HG03521 (cell line): Measurements from ENCODE around the gene SPINK2.

Experiments
- ATAC-seq: cut with Tn5 transposase; IDR thresholded peaks from one replicate; pipeline ENCODE4 v1.9.1; 2021; ENCODE audit warnings: mild to moderate bottlenecking, moderate library complexity; ENCODE audit not compliant: unreplicated experiment

Gene SPINK2, protein sequence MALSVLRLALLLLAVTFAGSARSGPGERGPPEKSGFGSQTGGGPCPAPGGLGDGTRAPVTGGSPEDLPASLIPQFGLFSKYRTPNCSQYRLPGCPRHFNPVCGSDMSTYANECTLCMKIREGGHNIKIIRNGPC

DNA sequence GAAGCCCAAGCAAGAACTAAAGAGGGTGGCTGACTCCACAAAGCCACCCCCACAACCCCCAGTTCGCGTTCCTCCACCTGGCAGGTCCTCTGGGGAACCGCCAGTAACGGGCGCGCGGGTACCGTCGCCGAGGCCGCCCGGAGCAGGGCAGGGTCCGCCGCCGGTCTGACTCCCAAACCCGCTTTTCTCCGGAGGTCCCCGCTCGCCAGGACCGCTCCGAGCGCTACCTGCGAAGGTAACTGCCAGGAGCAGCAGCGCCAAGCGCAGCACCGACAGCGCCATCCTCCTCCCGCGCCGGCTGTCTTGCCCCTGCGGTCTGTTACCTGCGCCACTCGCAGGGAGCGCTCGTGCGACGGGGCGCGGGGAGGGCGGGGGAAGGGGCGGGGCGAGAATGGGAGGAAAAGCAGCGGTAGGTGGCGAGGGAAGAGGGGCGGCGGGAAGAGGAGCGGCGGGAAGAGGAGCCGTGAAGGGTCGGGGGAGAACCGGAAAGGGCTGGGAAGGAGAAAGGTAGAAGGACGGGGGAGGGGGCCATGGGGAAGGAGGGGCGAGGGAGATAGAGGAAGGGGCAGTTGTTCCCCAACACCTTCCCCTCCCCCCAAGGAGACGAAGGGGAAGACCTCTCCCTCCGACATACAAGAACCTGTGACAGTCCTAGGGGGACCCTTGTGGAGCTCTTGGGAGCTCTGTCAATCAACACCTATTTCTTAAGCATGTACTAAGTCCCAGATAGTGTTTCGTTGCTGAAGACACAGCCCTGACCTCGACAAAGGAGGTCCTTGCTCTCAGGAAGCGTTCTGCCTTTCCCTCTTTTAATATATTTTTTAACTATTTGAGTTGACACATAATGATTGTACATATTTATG lies at the start of gene SPINK2:
SPINK2 (minus strand) TSS at position 321 of the 863 bp plus-strand sequence; CDS start at position 282, 39 bp downstream.
- no peak for ATAC-seq

DNA sequence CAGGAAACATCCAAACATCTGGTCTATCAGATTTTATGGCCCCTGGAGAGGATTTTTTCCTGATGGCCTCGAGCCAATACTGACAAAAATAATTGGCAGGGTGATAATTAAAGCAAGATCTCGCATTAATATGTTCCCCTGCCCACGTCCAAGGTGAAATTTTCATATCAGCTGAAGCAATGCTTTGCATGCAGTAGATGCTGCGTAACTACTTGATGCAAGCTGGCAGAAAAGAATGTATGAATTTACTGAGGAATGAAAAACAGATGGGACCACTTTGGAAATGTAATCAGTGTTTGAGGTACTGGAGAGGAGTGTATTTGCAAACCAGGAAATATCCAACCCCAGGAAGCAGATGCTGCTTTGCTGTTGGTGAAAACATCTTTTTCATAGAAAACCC lies 49.4 kb upstream of the SPINK2 start:
- ATAC-seq = no peak

DNA sequence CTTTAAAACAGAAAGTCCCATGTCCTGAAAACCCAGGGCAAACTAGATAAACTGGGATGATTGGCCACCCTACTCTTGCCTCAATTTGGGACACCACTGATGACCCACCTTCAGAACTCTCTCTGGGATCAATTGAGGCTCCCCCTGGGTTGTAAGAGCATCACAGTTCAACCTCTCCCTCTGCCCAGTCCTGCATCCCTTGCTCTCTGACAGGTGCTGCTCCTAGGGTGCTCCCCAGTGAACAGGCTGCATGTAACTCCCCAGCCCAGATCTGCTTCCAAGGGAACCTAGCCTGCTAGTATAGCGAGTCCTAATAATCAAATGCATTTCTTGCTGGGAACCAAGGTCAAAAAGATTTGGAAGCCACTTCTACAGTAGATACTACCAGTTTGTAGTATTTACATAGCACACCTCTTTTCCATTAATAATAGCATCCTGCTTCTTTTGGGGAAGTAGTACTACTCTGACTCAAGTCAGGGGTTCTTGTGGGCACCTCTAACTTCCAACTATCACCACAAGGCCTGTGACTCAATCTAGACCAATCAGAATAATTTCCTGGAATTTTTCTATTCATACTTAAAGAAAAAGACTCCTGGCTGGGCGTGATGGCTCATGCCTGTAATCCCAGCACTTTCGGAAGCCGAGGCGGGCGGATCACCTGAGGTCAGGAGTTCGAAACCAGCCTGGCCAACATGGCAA lies 42.1 kb upstream of the SPINK2 start:
- no peak for ATAC-seq

DNA sequence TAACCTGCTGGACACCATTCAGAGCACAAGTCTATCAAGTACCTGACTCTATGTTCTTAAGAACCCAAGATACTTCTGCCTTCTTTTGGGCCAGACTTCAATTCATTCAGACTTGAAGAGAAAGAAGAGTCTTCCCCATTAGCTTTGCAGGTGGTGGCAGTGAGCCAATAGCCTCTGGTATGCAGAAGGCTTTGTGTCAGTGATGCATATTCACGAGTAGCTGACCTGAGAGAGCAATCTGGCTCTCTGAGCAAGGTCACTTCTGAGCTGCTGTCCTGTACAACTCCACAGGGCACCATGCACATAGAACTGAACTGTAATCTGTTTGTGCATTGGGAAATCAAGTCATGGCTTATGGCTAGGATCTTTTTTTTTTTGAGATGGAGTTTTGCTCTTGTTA lies 39.9 kb upstream of the SPINK2 start:
- no peak for ATAC-seq

DNA sequence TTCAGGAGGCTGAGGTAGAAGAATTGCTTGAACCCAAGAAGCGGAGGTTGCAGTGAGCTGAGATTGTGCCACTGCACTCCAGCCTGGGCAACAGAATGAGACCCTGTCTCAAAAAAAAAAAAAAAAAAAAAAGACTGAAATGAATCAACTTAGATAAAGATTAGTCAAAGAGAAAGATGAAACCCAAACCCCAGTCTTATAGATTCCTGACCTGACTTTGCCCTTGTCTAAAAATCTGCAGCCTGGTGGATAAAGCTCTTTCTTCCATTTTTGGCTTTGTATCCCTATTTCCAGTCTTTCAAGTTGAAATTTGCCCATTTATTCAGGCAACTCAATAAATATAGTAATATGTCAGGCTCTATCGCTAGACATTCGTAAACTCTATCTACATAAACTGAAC lies 39.3 kb upstream of the SPINK2 start:
- no peak for ATAC-seq

DNA sequence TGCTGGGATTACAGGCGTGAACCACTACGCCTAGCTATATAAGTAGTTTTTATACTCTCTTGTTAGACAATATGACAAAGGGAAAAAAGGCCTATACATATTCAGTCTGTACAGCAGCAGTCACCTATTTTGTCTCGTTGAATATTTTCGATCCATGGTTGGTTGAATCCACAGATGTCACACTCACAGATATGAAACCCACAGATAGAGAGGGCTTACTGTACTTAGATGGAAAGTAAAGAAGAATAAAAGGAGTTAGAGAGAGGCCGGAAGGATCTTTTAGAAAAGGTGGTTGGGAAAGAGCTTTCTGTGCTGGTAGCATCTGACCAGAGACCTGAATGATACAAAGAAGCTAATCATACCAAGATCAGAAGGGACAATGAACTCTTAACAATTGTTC lies 38.3 kb upstream of the SPINK2 start:
- no peak for ATAC-seq

DNA sequence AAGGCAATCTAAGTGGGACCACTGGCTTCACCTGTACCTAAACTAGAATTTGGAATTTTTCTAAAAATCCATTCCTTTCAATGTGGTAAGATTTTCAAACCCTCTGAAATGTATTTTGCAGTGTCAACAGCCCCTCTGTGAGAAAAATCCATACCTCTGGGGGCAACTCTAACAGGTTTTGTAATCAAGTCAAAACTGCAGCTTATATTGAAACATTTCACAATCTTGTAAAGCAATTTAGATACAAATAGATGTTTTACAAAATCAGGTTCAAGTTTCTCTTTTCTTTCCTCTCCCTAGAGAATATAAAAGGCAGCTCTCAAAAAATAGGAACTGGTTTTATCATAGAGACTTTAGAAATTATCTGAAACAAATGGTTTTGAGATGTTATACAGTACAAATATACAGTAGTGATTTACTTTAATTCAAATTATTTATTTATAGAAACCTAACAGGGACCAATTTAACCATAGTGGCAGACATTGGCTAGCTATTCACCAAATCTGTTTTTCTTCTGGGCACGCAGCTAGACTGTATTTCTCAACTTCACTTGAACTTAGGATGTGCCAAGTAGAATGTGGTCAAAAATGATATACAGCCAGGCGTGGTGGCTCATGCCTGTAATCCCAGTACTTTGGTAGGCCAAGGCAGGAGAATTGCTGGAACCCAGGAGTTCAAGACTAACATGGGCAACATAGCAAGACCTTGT lies 36.3 kb upstream of the SPINK2 start:
- no peak for ATAC-seq

DNA sequence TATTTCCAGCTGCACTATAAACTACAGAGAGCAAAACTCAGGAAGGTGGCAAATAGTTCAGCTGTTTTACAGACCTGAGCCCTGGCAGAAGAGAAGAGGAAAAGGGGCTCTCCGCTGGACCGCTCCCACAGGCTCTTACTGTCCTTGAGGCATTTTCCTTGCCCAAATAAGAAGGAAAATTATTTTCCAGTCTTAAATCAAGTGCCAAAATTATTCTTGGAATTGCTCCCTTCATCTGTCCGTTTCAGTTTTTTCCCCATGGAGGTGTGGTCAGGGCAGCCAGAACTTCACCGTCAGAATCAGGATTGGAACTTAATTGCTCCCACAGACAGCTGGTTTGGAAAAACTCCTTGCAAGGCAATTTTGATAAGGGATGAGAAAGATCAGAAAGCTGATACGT lies 35.2 kb upstream of the SPINK2 start:
- no peak for ATAC-seq

DNA sequence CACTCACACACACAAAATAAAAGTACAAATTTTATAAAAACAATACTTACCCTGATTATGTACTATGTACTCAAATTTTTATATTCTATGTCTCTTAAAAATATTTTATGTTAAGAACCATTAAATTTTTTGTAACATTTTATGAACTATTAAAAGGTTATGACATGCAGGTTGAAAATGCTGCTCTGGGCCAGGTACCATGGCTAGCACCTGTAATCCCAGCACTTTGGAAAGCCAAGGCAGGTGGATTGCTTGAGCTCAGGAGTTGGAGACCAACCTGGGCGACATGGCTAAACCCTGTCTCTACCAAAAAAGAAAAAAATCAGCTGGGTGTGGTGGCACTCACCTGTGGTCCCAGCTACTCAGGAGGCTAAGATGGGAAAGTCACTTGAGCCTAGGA lies 29.4 kb upstream of the SPINK2 start:
- no peak for ATAC-seq

DNA sequence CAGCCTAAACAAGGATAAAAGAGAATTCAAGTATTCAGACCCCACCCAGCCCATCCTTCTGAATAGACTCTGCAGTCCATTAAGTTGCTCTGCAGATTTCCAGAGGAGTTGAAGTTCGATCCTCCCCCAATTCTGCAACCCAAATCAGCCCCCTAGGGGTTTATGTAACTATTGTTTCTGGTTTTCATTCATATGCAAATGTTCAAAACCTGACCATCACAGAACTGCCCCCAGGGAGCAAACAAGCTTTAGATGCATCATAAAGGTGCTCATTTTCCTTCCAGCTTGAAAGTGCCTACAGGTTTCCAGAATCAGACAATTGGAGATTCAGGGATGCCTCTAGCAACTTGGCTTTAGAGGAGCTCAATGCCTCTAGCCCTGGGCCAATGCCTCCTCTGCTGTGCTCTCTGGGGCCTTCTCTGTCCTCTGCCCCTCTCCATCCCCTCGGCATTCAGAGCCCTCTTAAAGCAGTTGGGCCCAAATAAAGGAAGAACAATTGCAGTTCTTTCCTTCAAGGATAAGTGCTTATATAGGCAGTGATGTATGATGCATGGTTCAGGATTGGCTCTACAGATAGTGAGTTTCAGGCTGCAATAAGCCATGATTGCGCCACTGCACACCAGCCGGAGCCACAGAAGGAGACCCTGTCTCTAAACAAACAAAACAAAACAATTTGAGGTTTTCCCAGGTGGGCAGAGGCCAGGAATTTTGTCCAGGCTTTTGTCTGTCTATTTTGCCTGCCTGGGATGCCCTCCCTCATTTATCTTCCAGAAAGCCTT lies 23.5 kb upstream of the SPINK2 start:
- ATAC-seq = no peak

DNA sequence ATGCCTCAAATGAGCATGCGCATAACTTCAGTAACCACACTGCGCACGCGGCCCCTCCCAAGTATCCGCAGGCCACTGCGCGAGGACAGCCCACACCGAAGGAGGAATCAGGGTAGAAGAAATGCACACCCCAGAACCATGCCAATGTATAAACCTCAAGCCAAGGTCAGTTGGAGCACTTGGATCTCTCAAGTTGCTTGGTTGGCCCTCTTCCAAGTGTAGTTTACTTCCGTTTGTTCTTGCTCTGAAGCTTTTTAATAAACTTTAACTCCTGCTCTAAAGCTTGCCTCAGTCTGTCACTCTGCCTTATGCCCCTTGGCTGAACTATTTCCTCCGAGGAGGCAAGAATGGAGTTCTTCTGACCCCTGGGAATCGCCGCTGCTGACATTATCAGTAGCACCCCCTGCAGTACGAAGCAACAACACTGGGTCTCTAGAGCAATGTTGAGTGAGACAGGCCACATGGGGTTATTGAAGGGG lies 22.0 kb upstream of the SPINK2 start:
- no peak for ATAC-seq

DNA sequence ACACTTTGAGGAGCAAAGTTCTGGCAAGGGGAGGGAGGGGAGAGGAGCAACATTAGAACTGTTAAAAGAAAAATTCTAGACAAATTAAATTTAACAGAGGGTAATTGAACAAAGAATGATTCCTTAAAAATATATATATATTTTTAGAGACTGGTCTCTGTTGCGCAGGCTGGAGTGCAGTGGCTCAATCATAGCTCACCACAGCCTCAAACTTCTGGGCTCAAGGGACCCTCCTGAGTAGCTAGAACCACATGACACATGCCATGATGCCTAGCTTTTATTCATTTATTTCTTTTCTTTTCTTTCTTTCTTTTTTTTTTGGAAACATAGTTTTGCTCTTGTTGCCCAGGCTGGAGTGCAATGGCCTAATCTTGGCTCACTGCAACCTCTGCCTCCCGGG lies 19.1 kb upstream of the SPINK2 start:
- no peak for ATAC-seq

DNA sequence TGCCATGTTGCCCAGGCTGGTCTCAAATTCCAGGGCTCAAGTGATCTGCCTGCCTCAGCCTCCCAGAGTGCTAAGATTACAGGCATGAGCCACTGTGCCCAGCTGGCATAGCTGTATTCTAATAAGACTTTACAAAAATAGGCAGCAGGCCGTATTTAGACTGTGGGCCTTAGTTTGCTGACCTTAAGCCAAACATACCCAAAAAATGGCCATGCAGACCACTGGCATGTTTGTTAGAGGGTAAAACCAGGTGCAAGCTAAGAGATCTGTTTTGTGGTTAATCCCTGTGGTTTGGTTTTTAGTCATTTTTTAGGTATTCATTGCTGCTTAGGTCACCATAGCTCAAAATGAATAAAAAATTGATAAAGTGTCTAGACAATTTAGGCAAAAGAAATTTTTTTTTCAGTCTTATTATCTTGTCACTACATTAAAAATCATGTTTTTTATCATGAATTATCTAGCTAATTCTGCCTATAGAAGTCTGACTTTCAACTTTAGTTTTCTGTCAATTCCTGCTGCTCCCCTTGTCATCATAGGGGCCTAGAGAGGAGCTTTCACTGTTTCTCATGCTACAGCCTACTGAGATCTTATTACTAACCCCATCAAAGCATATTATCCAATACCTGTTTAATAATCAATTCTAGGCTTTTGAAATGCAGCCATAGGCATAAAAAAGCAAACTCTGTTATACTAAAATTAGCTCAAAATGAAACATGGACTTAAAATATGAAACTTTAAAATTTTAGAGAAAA lies 7.5 kb upstream of the SPINK2 start:
- peak; percentile 79 for ATAC-seq

DNA sequence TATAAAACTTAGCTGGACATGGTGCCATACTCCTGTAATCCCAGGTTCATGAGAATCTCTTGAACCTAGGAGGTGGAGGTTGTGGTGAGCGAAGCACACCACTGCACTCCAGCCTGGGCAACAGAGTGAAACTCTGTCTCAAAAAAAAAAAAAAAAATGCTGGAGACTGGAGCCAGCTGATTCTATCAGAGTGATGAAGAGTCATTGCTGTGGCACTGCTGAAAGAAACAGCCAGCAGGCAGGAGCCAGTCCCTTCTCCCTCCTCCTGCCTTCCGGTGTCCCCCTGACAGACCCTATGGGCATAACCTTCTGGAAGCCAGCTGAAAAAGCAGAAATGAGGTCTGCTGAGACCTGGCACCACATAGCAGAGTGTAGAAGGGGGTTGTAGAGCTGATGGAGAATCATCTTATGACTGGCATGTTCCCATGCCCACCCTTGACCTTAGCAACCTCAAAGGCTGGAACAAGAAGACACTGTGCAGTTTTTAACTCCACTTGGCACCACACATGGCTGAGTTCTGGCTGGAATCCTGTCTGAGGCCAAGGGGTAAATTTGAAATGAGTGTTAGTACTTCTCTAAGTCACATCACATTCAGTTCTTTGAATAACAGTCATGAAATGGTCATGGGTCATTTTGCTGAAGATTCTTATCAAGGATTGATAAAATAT lies 2.6 kb upstream of the SPINK2 start:
- ATAC-seq = no peak

DNA sequence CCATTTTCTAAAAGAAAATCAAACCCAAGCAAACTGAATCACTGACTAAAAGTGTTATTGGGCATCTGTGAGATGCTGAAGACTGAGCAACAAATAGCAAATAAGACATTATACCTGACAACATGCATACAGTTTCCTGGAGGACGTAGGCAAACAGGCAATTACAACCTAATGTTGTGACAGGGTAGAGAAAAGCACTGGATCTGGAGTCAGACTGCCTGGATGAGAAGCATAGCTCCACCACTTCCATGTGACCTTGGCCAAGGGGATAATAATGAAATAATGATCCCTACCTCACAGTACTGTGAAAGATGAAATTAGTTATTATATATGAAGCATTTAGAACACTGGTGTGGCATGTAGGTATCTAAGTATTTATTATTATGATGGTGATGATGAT lies 2.7 kb downstream of the SPINK2 start:
- no peak for ATAC-seq

DNA sequence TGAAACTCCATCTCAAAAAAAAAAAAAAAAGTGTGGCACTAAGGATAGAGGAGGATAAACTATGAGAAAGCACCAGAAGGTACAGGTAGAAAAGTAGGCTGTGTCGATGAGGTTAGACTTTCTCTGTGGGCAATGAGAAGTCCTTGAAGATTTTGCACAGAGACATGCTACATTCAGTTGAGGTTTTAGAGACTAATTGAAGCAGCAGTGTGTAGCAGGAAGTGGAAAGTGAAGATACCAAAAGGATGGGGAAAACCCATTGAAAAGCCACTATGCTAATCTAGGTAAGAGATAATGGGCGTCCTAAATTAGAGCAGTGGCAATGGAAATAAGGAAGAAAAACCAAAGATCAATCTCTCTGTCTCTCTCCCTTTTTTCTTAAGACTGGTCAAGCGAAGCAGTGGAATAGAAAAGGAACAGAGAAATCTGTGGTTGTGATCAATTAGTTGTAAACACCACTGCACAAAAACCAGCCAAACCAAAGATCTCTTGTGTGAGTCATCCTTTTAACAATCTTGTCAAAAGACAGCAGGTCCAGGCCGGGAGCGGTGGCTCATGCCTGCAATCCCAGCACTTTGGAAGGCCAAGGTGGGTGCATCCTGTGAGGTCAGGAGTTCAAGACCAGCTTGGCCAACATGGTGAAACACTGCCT lies 3.5 kb downstream of the SPINK2 start:
- ATAC-seq = peak; percentile 81

DNA sequence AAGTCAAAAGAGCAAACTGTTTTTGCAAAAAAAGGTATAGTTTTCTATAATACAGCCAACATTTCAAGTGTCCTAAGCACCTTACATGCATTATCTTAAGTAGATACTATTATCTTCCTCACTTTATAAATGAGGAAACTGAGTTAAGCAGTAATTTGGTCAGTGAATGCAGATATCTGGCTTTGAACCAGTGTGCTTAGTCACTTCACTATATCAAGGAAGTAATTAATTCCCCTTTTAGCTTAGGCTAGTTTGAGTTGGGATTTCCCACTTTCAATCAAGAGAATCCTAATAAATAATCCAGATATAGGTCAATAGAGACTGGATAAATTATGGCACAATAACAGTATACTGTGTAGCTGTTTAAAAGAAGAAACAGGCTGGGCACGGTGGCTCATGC lies 14.8 kb downstream of the SPINK2 start:
- ATAC-seq = no peak

DNA sequence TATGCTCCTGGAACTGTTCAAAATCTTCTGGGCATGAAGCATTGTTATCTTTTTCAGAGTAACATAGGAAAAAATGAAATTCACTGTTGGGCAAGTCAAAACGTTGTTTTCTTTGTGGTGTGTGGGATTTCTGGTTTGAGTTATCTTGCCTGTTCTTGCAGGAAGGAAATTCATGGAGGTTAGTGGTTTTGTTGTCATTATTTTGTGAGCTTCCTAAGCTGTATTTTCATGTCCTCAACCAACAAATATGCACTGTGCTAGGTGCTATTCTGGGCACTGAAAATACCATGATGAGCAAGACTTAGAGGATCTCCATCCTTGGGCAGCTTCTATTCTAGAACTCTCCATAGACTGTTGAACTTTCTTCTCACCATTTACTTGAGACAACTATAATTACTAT lies 16.9 kb downstream of the SPINK2 start:
- no peak for ATAC-seq

DNA sequence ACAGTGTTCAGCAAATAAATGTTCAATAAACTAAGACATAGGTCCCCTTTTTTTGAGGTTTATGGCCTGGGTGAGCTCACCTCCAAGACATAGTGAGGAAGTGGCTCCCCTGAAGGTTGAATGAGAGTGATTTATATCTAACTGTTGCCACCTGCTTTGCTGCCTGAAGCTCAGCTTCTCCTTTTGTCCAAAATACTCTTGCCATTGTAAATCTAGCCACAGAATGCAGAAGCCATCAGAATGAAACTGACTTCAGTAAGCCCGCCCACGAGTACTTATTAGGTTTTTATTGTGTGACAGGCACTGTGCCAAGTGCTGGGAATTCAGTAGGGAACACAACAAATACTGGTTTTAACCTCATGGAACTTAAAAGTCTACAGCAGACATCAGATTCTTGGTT lies 18.0 kb downstream of the SPINK2 start:
- ATAC-seq = peak; percentile 57
